ENCODE results near the gene UBA3. TPM values are rescaled to one million over a fixed set of nuclear protein-coding genes. Genes with fewer than 3 reads are reported as not detected.
A peak's percentile ranks its signal among the peaks of the same experiment; 100 is the strongest.

UBA3 gene
- total RNA-seq, 1 experiment from 2014 or later, result 76.4 TPM

- Histone ChIP-seq H3K4me1 (replicated peaks) (peaks cover 45% of the 10 kb centered on the region), H3K27me3 (replicated peaks) (no peaks in the 10 kb centered on the region), H3K4me3 (peak overlapping the region; percentile 69), H3K36me3 (peaks cover 17% of the 10 kb centered on the region), H3K27ac (peak overlapping the region; percentile 56), H3K9me3 (replicated peaks) (no peaks in the 10 kb centered on the region)
- DNase-seq (ENCODE audit: low read depth in 1 of 2, low spot score in 2 of 2), result no peak
These were observed 651 bp downstream of the UBA3 start for GRCh38 chr3:69079269-69080159.

- H3K27ac ChIP-seq, result no peak overlapping the region
- H3K4me3 ChIP-seq, result no peak overlapping the region
- H3K36me3 ChIP-seq, result peaks cover 48% of the 10 kb centered on the region
- no peaks in the 10 kb centered on the region for H3K27me3 ChIP-seq (replicated peaks)
- no peaks in the 10 kb centered on the region for H3K9me3 ChIP-seq (replicated peaks)
- H3K4me1 ChIP-seq (replicated peaks), result no peaks in the 10 kb centered on the region
- DNase-seq (ENCODE audit: low read depth in 1 of 2, low spot score in 2 of 2), result no peak
These were observed 7.2 kb downstream of the UBA3 start for GRCh38 chr3:69072928-69073327.

DNA sequence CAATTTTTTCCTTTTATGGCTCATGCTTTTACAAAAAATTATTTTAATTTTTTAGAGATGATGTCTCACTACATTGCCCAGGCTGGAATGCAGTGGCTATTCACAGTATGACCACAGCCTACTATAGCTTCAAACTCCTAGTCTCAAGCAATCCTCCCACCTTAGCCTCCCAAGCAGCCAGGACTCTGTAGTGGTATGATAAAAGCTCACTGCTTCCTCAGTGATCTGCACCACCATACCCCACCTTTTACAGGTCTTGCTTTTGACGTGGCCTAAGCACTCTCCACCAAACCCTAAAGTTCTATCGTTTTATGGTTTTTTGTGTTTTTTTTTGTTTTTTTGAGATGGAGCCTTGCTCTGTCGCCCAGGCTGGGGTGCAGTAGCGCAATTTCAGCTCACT is 14.0 kb downstream of the UBA3 start:
- no peaks in the 10 kb centered on the region for H3K9me3 ChIP-seq (replicated peaks)
- H3K4me1 ChIP-seq (replicated peaks), result no peaks in the 10 kb centered on the region
- no peak overlapping the region for H3K4me3 ChIP-seq
- H3K27me3 ChIP-seq (replicated peaks), result no peaks in the 10 kb centered on the region
- H3K36me3 ChIP-seq, result peaks cover 55% of the 10 kb centered on the region
- no peak for DNase-seq (ENCODE audit: low read depth in 1 of 2, low spot score in 2 of 2)
- H3K27ac ChIP-seq, result no peak overlapping the region

DNA sequence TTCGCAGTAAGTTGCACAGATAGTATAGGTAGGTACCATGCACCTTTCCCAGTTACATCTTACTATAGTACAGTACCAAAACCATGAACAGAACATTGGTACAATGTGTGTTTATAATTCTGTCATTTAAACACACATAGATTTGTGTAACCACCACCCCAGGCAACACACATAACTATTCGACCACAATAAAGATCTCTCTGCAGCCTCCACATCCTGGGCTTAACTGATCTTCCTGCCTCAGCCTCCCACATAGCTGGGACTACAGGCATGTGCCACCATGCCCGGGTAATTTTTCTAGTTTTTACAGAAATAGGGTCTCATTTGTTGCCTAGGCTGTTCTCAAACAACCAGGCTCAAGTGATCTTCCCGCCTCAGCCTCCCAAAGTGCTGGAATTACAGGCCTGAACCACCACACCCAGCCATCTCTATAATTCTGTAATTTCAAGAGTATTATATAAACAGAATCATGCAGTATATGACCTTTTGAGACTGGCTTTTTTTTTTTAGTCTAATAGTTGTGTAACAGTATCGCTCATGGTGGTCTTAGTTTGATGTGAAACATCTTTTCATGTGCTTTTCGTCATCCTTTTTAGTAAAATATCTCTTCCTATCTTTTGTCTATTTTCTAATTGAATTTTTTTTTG is 14.7 kb downstream of the UBA3 start:
- Histone ChIP-seq H3K27ac (no peak overlapping the region), H3K9me3 (replicated peaks) (no peaks in the 10 kb centered on the region), H3K4me3 (no peak overlapping the region), H3K27me3 (replicated peaks) (no peaks in the 10 kb centered on the region), H3K36me3 (peaks cover 55% of the 10 kb centered on the region), H3K4me1 (replicated peaks) (no peaks in the 10 kb centered on the region)
- DNase-seq (ENCODE audit: low read depth in 1 of 2, low spot score in 2 of 2), result no peak

DNA sequence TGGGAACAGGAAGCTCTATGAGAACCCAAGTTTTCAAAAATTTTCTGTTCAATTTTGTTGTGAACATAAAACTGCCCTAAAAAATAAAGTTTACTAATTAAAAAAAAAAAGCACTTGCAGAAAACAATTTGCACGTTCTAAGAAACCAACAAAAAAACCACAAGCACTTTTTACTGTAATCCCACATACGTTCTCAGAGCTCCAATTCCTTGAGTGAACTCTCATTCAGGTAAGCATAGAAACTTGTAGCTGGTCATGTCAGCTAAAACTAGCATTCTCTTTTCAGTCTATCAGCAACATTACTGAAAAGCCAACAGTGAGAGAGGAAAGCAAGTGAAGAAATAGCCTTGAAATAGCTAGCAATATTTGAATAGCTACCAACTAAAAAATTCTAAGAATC is 16.5 kb downstream of the UBA3 start:
- H3K9me3 ChIP-seq (replicated peaks), result no peaks in the 10 kb centered on the region
- peaks cover 66% of the 10 kb centered on the region for H3K36me3 ChIP-seq
- no peak for DNase-seq (ENCODE audit: low read depth in 1 of 2, low spot score in 2 of 2)
- H3K27ac ChIP-seq, result no peak overlapping the region
- H3K27me3 ChIP-seq (replicated peaks), result no peaks in the 10 kb centered on the region
- no peak overlapping the region for H3K4me3 ChIP-seq
- H3K4me1 ChIP-seq (replicated peaks), result no peaks in the 10 kb centered on the region

- H3K27me3 ChIP-seq (replicated peaks), result no peaks in the 10 kb centered on the region
- no peak for DNase-seq (ENCODE audit: low read depth in 1 of 2, low spot score in 2 of 2)
- no peak overlapping the region for H3K4me3 ChIP-seq
- H3K36me3 ChIP-seq, result peaks cover 83% of the 10 kb centered on the region
- H3K9me3 ChIP-seq (replicated peaks), result no peaks in the 10 kb centered on the region
- no peaks in the 10 kb centered on the region for H3K4me1 ChIP-seq (replicated peaks)
- no peak overlapping the region for H3K27ac ChIP-seq
These were observed 20.5 kb downstream of the UBA3 start for GRCh38 chr3:69059688-69060087.

DNA sequence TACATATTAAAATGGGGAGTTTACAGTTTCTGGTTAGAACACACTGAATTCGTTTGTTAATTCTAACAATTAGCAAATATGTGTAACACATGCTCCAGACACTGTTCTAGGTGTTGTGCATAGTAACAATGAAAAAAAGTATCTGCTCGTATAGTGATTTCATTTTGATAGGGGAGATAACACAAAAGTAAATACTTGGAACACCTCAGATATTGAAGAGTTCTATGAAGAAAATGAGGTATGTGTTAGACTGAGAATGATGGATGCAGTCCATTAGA is 21.3 kb downstream of the UBA3 start:
- no peak overlapping the region for H3K4me3 ChIP-seq
- H3K27ac ChIP-seq, result no peak overlapping the region
- no peak for DNase-seq (ENCODE audit: low read depth in 1 of 2, low spot score in 2 of 2)
- H3K9me3 ChIP-seq (replicated peaks), result no peaks in the 10 kb centered on the region
- H3K36me3 ChIP-seq, result peaks cover 81% of the 10 kb centered on the region
- no peaks in the 10 kb centered on the region for H3K27me3 ChIP-seq (replicated peaks)
- H3K4me1 ChIP-seq (replicated peaks), result no peaks in the 10 kb centered on the region

DNA sequence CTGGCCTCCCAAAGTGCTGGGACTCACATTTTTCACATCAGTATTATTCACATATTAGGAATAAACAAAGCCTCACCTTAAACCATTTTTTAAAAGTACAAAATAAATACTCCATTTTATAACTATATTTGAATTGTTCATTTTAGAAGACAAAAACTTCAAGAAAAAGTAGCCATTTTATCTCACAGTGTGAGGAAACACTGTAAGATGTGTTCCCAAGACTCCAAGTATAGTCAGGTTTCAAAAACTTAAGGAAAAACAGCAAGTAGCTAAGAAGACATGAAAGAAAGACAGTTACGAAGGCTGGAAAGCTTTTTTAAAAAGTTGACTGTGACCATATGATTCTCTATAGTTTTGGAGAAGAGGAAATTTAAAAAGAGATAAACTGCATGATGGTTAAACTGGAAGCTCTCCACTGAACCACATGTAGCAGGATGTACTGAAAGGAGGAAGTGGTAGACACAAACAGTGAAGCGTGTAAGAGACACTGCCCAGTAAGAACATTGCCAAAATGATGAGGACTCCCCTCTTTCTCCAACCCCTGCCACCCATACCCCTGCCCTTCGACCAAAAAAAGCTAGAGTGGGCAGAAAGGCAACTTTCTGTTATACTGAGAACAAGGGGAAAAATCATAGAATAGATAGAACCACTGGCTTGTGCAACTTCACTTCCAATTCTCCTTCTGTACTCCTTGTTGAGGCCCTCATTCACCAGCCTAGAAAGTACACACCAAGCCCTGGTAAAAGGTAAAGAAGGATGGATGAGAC is 21.8 kb downstream of the UBA3 start:
- H3K4me1 ChIP-seq (replicated peaks), result no peaks in the 10 kb centered on the region
- no peaks in the 10 kb centered on the region for H3K27me3 ChIP-seq (replicated peaks)
- H3K9me3 ChIP-seq (replicated peaks), result no peaks in the 10 kb centered on the region
- no peak overlapping the region for H3K27ac ChIP-seq
- DNase-seq (ENCODE audit: low read depth in 1 of 2, low spot score in 2 of 2), result no peak
- peaks cover 83% of the 10 kb centered on the region for H3K36me3 ChIP-seq
- H3K4me3 ChIP-seq, result no peak overlapping the region

DNA sequence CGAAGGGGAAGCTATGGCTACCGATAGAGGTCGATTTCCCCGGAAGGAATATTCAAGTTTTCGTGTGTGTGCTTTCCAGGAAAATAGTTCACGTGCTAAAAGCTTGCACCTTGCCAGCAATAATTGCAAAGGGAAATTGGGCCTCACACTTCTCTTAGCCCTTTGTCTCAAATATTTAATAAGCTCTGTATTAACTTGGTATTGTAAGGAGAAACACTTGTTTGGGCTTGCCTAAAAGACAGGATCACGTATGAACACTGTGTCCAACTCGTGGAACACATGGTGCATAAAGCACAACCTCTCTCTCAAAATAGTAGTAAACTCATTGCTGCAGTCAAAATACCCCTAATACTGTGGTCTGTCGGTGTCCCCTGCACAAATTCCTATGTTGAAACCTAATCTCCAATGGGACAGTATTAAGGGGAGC is 27.7 kb downstream of the UBA3 start:
- no peak for DNase-seq (ENCODE audit: low read depth in 1 of 2, low spot score in 2 of 2)
- Histone ChIP-seq H3K4me3 (peak overlapping the region; percentile 63), H3K9me3 (replicated peaks) (no peaks in the 10 kb centered on the region), H3K36me3 (peaks cover 51% of the 10 kb centered on the region), H3K27ac (peak overlapping the region; percentile 83), H3K27me3 (replicated peaks) (no peaks in the 10 kb centered on the region), H3K4me1 (replicated peaks) (peaks cover 4% of the 10 kb centered on the region)

DNA sequence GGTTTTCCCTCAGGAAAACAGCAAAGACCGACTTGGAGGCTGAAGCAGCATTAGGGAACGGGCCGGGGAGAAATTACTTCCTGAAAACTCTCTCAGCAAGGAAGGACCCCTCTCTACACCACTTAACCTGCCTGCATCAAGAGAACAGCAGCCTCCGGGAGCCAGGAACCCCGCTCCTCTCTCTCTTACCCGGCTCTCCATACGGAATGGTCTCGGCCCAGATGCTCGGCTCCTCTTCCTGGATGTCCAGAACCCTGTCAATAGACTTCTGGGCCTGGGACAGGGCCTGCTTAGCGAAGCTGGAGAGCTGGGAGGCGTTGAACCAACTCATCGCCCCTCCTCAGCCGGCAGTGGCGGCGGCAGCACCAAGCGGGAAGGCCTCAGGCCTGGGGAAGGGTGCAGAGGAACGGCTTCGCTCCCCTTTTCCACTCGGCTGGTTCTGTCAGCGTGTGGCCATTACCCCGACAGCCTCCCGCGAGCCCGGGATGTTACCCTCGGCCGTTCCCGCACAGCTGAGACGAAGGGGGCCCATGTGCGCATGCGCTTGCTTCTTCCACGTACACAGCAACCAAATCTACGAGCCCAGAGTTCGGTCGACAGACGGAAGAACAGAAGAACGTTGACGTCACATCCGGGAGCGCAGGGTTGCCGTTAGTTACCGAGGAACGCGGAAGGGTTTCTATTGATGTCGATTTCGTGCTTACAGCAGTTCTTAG is 28.3 kb downstream of the UBA3 start, which contains the start of gene TMF1:
Gene TMF1, minus strand, starts transcription at position 578 of the 716 bp plus-strand sequence. Its CDS starts 247 bp downstream, at position 331.
- peak; percentile 93 to 96 for DNase-seq (ENCODE audit: low read depth in 1 of 2, low spot score in 2 of 2)
- H3K27me3 ChIP-seq (replicated peaks), result no peaks in the 10 kb centered on the region

GRCh38 chr3:69048990-69049389 is 31.2 kb downstream of the UBA3 start:
- Histone ChIP-seq H3K36me3 (peaks cover 62% of the 10 kb centered on the region), H3K9me3 (replicated peaks) (no peaks in the 10 kb centered on the region), H3K4me1 (replicated peaks) (peaks cover 4% of the 10 kb centered on the region), H3K27ac (no peak overlapping the region), H3K4me3 (no peak overlapping the region), H3K27me3 (replicated peaks) (no peaks in the 10 kb centered on the region)
- DNase-seq (ENCODE audit: low read depth in 1 of 2, low spot score in 2 of 2), result no peak

More for the DNA sequence above, 28.3 kb downstream of the UBA3 start, which contains the start of gene TMF1:
- Histone ChIP-seq H3K4me3 (peak within 1 kb of the TSS; percentile 63), H3K27ac (peak within 1 kb of the TSS; percentile 83), H3K4me1 (replicated peaks) (peaks cover 4% of the 10 kb centered on the region), H3K36me3 (peaks cover 51% of the 10 kb centered on the region), H3K9me3 (replicated peaks) (no peaks in the 10 kb centered on the region)

DNA sequence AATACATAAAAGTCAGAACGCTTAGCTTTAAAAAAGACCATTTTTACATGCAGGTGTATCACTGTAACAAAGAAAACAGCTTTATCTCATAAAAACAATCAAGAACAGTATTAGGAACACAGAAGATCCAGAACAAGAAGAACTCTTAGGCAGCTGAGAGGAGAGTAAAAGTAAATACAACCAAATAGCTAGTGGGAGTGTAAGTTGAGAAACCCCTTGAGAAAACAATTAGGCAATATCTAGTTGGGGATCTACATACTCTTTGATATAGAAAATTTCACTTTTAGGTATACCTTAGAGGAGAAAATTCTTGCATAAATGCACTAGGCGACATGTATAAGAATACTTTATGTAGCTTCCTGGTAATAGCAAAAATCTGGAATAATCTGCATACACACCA is 35.6 kb downstream of the UBA3 start:
- H3K4me1 ChIP-seq (replicated peaks), result no peaks in the 10 kb centered on the region
- H3K4me3 ChIP-seq, result no peak overlapping the region
- no peak overlapping the region for H3K27ac ChIP-seq
- no peaks in the 10 kb centered on the region for H3K9me3 ChIP-seq (replicated peaks)
- H3K27me3 ChIP-seq (replicated peaks), result no peaks in the 10 kb centered on the region
- DNase-seq (ENCODE audit: low read depth in 1 of 2, low spot score in 2 of 2), result no peak
- H3K36me3 ChIP-seq, result peaks cover 84% of the 10 kb centered on the region

DNA sequence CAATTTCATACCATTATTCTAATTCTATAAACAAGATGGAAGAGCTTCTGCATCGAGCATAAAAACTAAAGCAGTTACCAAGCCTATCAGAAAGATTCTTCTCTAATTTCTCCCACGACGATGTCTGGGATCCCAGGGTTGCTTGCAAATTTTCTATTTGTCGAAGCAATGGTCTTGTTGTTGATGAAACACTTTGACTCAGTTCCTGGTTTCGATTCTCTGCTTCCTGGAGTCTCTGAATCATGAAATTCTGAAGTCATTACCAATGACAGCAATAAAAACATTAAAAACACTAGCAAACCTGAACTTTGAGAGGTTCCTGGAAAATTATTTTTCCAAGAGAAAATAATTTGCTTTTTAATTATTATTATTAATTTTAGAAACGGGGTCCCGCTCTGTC is 46.7 kb downstream of the UBA3 start:
- H3K27me3 ChIP-seq (replicated peaks), result no peaks in the 10 kb centered on the region
- no peaks in the 10 kb centered on the region for H3K4me1 ChIP-seq (replicated peaks)
- no peak overlapping the region for H3K4me3 ChIP-seq
- H3K27ac ChIP-seq, result no peak overlapping the region
- H3K9me3 ChIP-seq (replicated peaks), result no peaks in the 10 kb centered on the region
- no peak for DNase-seq (ENCODE audit: low read depth in 1 of 2, low spot score in 2 of 2)
- H3K36me3 ChIP-seq, result peaks cover 76% of the 10 kb centered on the region
